ENCODE data around the gene TACR2.
"Not testable (repeated sequence)": the region's sequence is repeated elsewhere in the genome, so short reads cannot be mapped to it uniquely, and the experiment has no call there.

The TACR2 gene

GRCh38 chr10:69450395-69450794 lies 33.7 kb upstream of the TACR2 start:
- not testable (repeated sequence) for DNase-seq (ENCODE audit: low read depth in 2 of 2)

DNA sequence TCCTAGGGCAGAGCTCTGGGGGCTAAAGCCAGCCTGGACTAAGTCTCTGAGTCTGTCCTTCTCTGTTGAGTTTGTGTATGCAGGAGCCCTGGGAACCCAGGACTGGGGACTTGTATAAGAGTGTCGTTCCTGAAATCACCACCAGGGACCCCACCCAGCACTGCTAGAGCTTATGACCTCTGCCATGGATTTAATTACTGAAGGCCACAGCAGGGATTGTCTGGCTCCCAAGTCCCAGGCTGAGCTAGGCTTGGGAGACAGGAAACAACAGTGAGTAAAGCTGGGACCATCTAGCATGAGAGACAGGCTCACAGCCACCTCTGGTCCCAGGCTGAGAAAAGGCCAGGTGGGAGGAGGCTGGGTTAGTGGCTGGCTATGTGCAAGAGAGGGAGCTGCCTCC lies 33.1 kb upstream of the TACR2 start:
- DNase-seq (ENCODE audit: low read depth in 2 of 2) = no peak

DNA sequence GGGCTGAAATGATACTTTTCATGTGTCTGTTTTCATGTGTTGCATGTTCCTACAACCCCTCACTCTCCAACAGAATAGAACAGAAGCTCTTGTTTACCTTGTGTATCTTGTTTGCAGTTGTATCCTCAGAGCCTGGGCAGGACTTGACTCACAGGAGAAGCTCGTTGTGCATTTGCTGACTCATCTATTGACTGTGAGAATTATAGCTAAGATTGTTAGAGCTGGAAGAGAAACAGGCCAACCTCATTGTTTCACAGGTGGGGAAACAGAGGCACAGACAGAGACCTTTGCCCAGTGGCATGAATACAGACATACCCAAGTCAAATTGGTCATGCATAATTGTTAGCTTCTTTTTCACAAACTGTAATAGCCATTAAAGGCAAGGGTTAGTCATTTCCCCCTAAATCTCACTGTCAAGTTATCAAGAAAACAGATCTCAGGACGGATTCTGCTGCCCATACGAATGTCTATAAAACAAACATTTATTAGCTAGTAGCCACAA lies 30.0 kb upstream of the TACR2 start:
- DNase-seq (ENCODE audit: low read depth in 2 of 2) = no peak

DNA sequence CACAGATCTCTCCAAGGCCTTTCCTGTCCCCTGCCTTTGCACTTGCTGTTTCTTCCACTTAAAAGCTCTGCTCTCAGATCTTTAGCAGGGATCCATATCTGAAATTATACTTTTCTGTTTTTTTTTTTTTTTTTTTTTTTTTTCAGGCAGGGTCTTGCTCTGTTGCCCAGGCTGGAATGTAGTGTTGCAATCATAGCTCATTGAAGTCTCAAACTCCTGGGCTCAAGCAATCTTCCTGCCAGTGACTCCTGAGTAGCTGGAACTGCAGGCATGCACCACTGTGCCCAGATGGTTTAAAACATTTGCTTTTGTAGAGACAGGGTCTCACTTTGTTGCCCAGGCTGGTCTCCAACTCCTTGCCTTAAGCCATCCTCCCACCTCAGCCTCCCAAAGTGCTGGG lies 29.5 kb upstream of the TACR2 start:
- no peak for DNase-seq (ENCODE audit: low read depth in 2 of 2)

- DNase-seq (ENCODE audit: low read depth in 2 of 2) = no peak
Measured at GRCh38 chr10:69445041-69445440, 28.3 kb upstream of the TACR2 start.

GRCh38 chr10:69443354-69443753 lies 26.6 kb upstream of the TACR2 start:
- no peak for DNase-seq (ENCODE audit: low read depth in 2 of 2)

DNA sequence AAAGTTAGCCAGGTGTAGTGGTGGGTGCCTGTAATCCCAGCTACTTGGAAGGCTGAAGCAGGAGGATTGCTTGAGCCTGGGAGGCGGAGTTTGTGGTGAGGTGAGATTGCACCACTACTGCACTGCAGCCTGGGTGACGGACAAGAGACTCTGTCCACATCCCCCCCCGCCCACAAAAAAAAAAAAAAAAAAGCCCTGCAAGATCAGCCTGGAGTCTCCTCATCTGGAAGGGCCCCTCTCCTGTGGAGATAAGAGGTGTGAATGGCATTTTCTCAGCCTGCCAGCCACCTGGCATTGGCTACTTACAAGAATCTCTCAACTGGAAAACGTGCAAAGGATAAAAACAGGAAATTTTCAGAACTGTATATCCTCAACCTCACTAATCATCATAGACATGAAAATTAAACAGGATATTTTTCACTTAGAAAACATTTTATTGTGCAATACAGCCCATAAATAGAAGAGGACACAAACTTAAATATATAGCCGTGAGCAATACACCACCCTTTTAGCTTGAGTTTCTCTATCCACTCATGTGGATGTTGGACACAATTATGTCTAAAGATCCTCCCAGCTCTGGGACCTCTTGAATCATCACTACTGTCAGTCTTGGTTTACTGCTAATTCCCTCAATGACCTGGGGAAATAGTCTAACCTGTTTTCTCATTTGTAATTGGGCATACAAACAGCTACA lies 23.2 kb upstream of the TACR2 start:
- no peak for DNase-seq (ENCODE audit: low read depth in 2 of 2)

GRCh38 chr10:69439350-69439739 lies 22.6 kb upstream of the TACR2 start:
- no peak for DNase-seq (ENCODE audit: low read depth in 2 of 2)

DNA sequence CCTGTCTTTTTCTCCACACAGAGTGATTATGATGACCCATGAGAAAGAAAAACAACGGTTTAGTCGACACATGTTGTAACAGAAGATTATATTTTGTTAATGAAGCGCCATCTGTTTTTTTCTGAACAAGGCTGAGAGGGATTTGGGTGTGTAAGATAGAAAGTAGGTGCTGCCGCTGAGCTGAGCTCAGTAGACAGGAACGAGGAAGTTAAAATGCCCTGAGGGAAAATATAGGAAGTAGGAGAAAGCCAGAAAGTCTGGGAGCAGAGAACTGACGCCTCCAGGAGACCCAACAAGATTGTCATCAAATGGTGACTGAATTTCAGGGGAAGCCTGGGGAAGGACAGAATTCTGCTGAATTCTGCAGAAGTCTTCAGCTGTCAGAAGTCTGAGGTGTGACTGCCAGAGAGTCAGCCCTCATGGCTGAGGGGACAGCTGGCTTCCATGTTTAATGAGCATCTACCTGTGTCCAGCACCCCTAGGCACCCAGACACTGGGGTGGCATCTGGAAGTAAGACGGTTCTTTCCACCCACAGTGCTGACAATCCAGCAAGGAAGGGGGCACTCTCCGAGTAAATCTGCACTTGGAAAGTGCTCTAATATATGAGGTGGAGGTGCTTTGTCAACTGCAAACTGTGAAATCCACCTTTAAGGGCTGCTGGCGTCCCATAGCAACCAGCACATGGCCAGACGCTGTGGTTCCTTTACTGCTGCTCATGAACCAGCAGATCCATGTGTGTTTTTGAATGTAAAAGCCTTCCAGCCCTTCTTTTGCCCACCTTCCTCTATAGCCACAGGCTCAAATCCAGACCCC lies 22.0 kb upstream of the TACR2 start:
- DNase-seq (ENCODE audit: low read depth in 2 of 2) = no peak

- no peak for DNase-seq (ENCODE audit: low read depth in 2 of 2)
Measured at GRCh38 chr10:69437321-69438259, 20.9 kb upstream of the TACR2 start.

DNA sequence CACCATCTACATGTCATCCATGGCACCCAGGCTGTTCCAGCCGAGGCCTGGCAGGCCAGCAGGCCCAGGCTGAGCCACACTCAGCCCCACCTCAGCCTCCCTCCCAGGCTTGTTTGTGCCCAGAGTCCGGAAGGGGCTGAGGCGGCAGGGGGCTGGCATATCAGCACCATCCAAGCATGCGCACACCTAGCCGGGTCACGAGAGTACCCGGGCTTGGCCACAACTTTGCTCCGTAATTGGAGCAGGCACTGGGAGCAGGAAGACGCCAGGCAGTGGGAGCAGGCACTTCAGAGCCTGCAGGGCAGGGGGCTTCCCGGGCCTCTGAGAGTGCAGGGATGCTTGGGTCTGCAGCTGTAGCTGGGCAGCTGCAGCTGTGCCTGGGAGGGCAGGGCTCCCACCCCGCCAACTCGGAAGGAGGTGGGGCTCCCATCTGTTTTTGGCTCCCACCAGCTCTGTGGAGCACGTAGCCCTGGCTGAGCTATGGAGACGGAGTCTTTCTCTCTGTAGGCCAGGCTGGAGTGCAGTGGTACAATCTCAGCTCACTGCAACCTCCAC lies 19.3 kb upstream of the TACR2 start:
- DNase-seq (ENCODE audit: low read depth in 2 of 2) = no peak

- DNase-seq (ENCODE audit: low read depth in 2 of 2) = no peak
Measured at GRCh38 chr10:69434926-69435325, 18.2 kb upstream of the TACR2 start.

- no peak for DNase-seq (ENCODE audit: low read depth in 2 of 2)
Measured at GRCh38 chr10:69434169-69434568, 17.5 kb upstream of the TACR2 start.

- DNase-seq (ENCODE audit: low read depth in 2 of 2) = no peak
Measured at GRCh38 chr10:69428165-69428564, 11.4 kb upstream of the TACR2 start.

DNA sequence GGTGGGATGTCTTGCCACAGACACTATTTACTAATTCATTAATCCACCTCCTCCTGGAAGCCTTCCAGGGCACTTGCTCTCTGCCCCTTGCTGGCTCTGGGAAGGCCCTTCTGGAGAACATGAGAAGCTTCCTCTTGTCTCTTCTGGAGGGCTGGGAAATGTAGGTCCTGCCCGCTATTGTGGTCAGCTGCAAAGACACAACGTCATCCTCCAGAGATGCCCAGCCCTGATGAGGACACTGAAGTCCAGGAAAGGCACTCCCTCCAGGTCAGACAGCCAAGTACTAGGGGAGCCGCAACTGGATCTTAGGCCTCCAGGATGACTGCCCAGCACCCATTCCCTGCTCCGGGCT lies 9.6 kb upstream of the TACR2 start:
- DNase-seq (ENCODE audit: low read depth in 2 of 2) = no peak

DNA sequence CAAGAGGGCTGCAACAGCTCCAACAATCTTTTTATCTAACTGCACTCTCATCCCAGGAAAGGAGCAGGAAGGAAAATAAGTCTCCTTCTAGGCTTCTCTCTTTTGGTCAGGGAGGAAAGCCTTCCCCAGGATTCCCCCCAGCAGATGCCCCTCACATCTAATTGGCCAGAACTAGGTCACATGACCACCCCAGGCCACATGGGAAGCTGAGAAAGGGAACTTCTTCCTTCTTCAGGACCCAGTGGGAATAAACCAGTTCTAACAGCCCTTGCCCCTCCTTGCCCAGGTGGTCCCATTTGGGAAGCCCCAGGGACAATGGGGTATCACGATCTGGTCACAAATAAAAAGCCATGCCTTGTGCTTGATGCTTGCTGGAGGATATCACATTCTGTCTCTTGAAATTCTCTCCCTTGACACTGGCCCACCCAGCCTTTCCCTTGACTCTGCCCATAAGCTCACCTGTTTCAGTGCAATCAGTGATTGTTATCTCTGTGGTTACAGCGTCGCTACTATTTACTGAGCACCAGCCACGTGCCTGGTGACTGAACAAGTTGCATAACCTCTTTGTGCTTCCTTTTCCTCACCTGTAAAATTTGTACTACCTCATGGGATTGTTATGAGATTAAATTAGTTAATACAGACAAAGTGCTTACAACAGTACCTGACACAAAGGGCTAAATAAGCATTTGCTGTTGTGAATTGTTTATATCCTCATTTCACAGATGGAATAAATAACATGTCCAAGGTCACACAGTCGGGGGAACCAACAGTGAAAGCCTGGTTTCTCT lies 9.0 kb upstream of the TACR2 start:
- DNase-seq (ENCODE audit: low read depth in 2 of 2) = no peak

DNA sequence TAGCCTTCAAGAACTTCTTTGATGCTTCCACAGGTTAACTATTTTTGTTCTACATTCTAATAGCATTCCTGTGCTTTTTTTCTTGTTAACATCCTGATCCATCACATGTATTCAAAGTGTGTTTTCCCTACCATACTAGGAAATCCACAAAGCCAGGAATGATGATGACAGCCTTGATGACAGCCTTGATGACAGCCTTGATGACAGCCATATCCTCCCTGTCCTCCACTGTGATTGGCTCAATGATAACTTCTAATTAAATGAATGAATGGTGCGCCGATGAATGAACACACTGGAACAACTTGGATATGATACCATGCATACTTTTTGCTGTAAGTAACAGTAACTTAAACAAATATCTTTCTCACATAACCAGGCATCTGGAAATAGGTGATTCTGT lies 8.3 kb upstream of the TACR2 start:
- no peak for DNase-seq (ENCODE audit: low read depth in 2 of 2)

DNA sequence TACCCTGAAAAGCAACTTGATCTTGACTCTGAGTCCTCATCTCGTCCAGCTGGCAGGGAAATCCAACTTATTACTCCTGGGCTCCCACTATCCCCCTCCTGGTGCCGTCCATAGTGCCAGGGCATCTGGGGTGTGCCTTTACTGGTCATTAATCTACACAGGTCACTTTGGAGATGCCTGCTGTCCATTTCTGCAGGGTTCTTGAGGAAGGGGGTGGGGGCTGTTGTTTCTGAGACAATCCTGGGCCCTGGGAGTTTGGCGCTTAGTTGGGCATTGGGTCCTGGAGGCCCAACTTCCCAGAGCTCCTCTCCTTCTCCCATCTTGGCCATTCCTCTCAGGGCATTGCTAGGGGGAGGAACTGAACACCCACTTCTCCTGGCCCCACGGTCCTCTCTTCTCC lies 6.0 kb upstream of the TACR2 start:
- DNase-seq (ENCODE audit: low read depth in 2 of 2) = no peak

- no peak for DNase-seq (ENCODE audit: low read depth in 2 of 2)
Measured at GRCh38 chr10:69421611-69422308, 5.0 kb upstream of the TACR2 start.

DNA sequence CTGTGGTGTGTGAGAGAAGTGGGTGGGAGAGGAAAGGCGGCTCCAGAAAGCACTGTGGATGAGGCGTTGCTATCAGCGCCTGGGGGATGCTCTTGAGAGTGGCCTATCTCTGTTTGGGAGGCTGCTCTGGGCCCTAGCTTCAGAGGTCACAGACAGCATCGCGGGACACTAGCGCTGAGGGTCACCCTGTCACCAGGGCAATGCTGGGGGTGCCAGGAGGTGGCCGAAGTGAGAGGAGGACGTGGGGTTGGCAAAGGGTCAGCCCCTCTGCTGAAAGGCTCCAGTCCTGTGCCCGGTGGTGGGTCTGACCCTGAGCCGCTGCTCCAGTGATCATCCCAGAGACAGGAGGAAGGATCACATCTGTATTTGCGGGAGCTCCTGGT lies 3.0 kb upstream of the TACR2 start:
- DNase-seq (ENCODE audit: low read depth in 2 of 2) = no peak

Data from stimulated activated CD8-positive, alpha-beta memory T cell treated with anti-CD3 and anti-CD28 coated beads, Interleukin-15, amount 100 ng/mL, for 48 hours (primary cell).